ENCODE measurements around the gene ZNF570. TPM values are rescaled to one million over a fixed set of nuclear protein-coding genes. Genes with fewer than 3 reads are reported as not detected.

The ZNF570 gene
- total and polyA plus RNA-seq, 2 of the 8 experiments (the other 6 are each of a cell fraction or from before 2014, with no cell fraction given) = 1.0 to 5.4 TPM

- Histone ChIP-seq H3K27ac (ENCODE audit: low read depth, low read length) (no peak overlapping the region), H2BK20ac (ENCODE audit: low read length) (no peak overlapping the region), H4K20me1 (replicated peaks in 1 of 2; ENCODE audit: control insufficient read depth in 1 of 2, insufficient read depth in 2 of 2, low read length in 2 of 2) (no peaks in the 10 kb centered on the region), H3K56ac (replicated peaks; ENCODE audit: insufficient read length, low read depth, low read length) (no peak overlapping the region), H4K8ac (ENCODE audit: extremely low read depth, insufficient read depth, low read length) (no peak overlapping the region), H2BK5ac (ENCODE audit: low read depth, low read length) (no peak overlapping the region), H3K79me1 (ENCODE audit: low read depth, low read length) (peaks cover 4% of the 10 kb centered on the region; the same call in 1 of the 2 replicates), H2AFZ (ENCODE audit: low read length) (no peak overlapping the region), H2BK12ac (ENCODE audit: low read depth, low read length) (no peak overlapping the region), H3K27me3 (replicated peaks in 1 of 4; ENCODE audit: control insufficient read depth in 3 of 4, extremely low read depth in 1 of 4, insufficient read depth in 3 of 4, low read length in 3 of 4) (no peaks in the 10 kb centered on the region), H3K23ac (ENCODE audit: insufficient read length) (no peak overlapping the region), H3K23me2 (ENCODE audit: low read depth, low read length) (peaks cover 8% of the 10 kb centered on the region), H2AK5ac (ENCODE audit: low read depth, low read length) (no peak overlapping the region), H3K79me2 (ENCODE audit: control insufficient read depth in 1 of 2, insufficient read depth in 2 of 2, low read length in 2 of 2) (peaks cover 0 to 8% of the 10 kb centered on the region in 2 experiments; a peak in 1 of 4 replicates), H3K4me3 (ENCODE audit: extremely low read depth in 1 of 4, insufficient read depth in 2 of 4, low read depth in 3 of 4, low read length in 4 of 4) (no peak overlapping the region), H2BK15ac (ENCODE audit: low read length) (no peak overlapping the region), H2BK120ac (replicated peaks; ENCODE audit: low read depth, low read length) (no peak overlapping the region), H3K4me1 (replicated peaks in 1 of 4; ENCODE audit: control insufficient read depth in 3 of 4, insufficient read depth in 4 of 4, low read length in 3 of 4) (peaks cover 0 to 6% (median 4%) of the 10 kb centered on the region in 4 experiments; a peak in 4 of 7 replicates), H3K4me2 (ENCODE audit: insufficient read depth in 1 of 2, low read depth in 2 of 2, low read length in 2 of 2) (no peak overlapping the region), H3K36me3 (ENCODE audit: control insufficient read depth in 2 of 4, insufficient read depth in 4 of 4, low read length in 3 of 4) (peaks cover 0 to 29% (median 4%) of the 10 kb centered on the region in 4 experiments; a peak in 5 of 8 replicates), H3K14ac (ENCODE audit: insufficient read length) (no peak overlapping the region), H4K91ac (replicated peaks; ENCODE audit: insufficient read length, low read length) (no peak overlapping the region), H3K9me3 (ENCODE audit: insufficient read depth in 2 of 2, low read depth in 1 of 2, low read length in 1 of 2) (peaks cover 0 to 3% of the 10 kb centered on the region in 2 experiments; a peak in 1 of 4 replicates), H4K5ac (ENCODE audit: insufficient read length, low read depth, low read length) (no peak overlapping the region), H3K4ac (replicated peaks; ENCODE audit: insufficient read length, low read depth, low read length) (no peak overlapping the region), H3K9ac (replicated peaks in 1 of 4; ENCODE audit: extremely low read depth in 1 of 4, low read depth in 3 of 4, low read length in 3 of 4) (no peak overlapping the region), H3K18ac (ENCODE audit: extremely low read depth, low read length) (no peak overlapping the region)
- ChIA-PET POLR2A (ENCODE audit: partially characterized antibody) (no interaction called here), CTCF (ENCODE audit: partially characterized antibody) (interaction anchor here (1.2 kb wide), 1 partner anchor 61 kb away, joined by 3 read pairs; no protein-coding TSS in a partner anchor)
- DNase-seq (ENCODE audit: low read depth in 1 of 2, low spot score in 2 of 2) (no peak), FAIRE-seq (no peak)
- TF ChIP-seq ZNF274 (IDR thresholded peaks at IDR 0.05; ENCODE audit: borderline replicate concordance, extremely low read depth, low read length) (no peak), EP300 (IDR thresholded peaks at IDR 0.05; ENCODE audit: borderline replicate concordance in 1 of 2, low read depth in 2 of 2, low read length in 2 of 2) (no peak), SUZ12 (IDR thresholded peaks at IDR 0.05; ENCODE audit: low read length) (no peak), EZH2 (IDR thresholded peaks at IDR 0.05; ENCODE audit: low read depth, low read length, severe bottlenecking) (no peak), RAD21 (IDR thresholded peaks at IDR 0.05 in 1 of 2, conservative IDR thresholded peaks at IDR 0.05 in 1 of 2; ENCODE audit: low read depth in 2 of 2, low read length in 2 of 2) (no peak)
- 94% methylated on average over 3 of the region's 3 CpGs; no CpG with 5 or more reads in 1 of the 2 experiments for WGBS, 2 experiments (ENCODE audit: extremely low coverage in 1 of 2, insufficient coverage in 1 of 2, insufficient read length in 1 of 2, insufficient replicate concordance in 2 of 2, low coverage in 1 of 2, low lambda C conversion rate in 2 of 2, missing lambda C conversion rate in 1 of 2)
Measured at GRCh38 chr19:37511821-37512220, 42.7 kb downstream of the ZNF570 start.

Measured in H1 (cell line).